ENCODE results near the gene NOS1.

The NOS1 gene

GRCh38 chr12:117350140-117350539 lies 11.3 kb downstream of the NOS1 start:
- TF ChIP-seq, protein P1, sequence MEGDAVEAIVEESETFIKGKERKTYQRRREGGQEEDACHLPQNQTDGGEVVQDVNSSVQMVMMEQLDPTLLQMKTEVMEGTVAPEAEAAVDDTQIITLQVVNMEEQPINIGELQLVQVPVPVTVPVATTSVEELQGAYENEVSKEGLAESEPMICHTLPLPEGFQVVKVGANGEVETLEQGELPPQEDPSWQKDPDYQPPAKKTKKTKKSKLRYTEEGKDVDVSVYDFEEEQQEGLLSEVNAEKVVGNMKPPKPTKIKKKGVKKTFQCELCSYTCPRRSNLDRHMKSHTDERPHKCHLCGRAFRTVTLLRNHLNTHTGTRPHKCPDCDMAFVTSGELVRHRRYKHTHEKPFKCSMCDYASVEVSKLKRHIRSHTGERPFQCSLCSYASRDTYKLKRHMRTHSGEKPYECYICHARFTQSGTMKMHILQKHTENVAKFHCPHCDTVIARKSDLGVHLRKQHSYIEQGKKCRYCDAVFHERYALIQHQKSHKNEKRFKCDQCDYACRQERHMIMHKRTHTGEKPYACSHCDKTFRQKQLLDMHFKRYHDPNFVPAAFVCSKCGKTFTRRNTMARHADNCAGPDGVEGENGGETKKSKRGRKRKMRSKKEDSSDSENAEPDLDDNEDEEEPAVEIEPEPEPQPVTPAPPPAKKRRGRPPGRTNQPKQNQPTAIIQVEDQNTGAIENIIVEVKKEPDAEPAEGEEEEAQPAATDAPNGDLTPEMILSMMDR (IDR thresholded peaks at IDR 0.05; ENCODE audit: extremely low read depth, insufficient read depth, missing control alignments) = no peak
- no peak for DNase-seq (ENCODE audit: low spot score)
- in situ Hi-C loops (cut with MboI; ENCODE audit: low pct_unique_long_range_greater_than_20kb, low sequenced_read_pairs, unreplicated experiment) = no loop called here

DNA sequence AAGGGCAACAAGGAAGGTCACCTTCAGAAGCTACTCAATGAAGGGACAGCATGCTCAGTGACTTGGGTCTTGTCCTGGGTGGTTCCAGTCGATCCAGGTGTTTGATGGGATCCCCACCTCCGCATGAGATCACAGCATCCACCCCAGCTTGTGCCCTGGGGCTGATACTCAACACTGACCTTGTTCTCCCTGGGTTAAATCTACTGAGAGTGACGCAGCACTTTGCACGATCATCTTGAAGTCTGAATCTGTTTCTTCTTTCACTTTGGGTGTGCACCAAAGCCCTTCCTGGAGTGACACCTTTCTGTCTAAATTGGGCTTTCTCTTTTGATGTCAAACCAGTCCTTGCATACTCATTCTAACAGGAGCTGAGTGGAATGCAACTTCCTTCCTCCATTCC lies 13.8 kb downstream of the NOS1 start:
- in situ Hi-C loops (cut with MboI; ENCODE audit: low pct_unique_long_range_greater_than_20kb, low sequenced_read_pairs, unreplicated experiment) = no loop called here
- DNase-seq (ENCODE audit: low spot score) = no peak
- TF ChIP-seq, protein P1 (IDR thresholded peaks at IDR 0.05; ENCODE audit: extremely low read depth, insufficient read depth, missing control alignments) = no peak

GRCh38 chr12:117344716-117345115 lies 16.7 kb downstream of the NOS1 start:
- DNase-seq (ENCODE audit: low spot score) = no peak
- TF ChIP-seq, protein P1 (IDR thresholded peaks at IDR 0.05; ENCODE audit: extremely low read depth, insufficient read depth, missing control alignments) = no peak
- in situ Hi-C loops (cut with MboI; ENCODE audit: low pct_unique_long_range_greater_than_20kb, low sequenced_read_pairs, unreplicated experiment) = no loop called here

DNA sequence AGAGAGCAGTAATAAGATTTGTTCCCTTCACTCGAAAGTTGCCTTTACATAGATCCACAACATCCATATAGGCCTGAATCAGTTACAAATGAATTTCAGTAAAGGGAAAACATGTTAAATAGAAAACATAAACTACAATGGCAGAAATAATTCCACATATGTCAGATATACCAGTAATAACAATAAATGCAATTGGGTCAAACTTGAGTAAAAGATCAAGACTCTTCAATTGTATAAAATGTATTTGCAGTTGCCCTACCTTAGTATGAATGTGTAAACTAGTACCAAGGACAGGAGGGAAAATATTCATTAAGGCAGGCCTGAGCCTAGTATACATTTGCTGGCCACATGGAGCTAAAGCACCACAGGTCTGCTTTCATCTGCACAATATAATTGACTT lies 17.6 kb downstream of the NOS1 start:
- TF ChIP-seq, protein P1 (IDR thresholded peaks at IDR 0.05; ENCODE audit: extremely low read depth, insufficient read depth, missing control alignments) = no peak
- in situ Hi-C loops (cut with MboI; ENCODE audit: low pct_unique_long_range_greater_than_20kb, low sequenced_read_pairs, unreplicated experiment) = no loop called here
- no peak for DNase-seq (ENCODE audit: low spot score)

- TF ChIP-seq, protein P1 (IDR thresholded peaks at IDR 0.05; ENCODE audit: extremely low read depth, insufficient read depth, missing control alignments) = no peak
These were observed 18.1 kb downstream of the NOS1 start for GRCh38 chr12:117343296-117343695.

GRCh38 chr12:117342682-117343081 lies 18.7 kb downstream of the NOS1 start:
- TF ChIP-seq, protein P1 (IDR thresholded peaks at IDR 0.05; ENCODE audit: extremely low read depth, insufficient read depth, missing control alignments) = no peak
- DNase-seq (ENCODE audit: low spot score) = no peak
- in situ Hi-C loops (cut with MboI; ENCODE audit: low pct_unique_long_range_greater_than_20kb, low sequenced_read_pairs, unreplicated experiment) = no loop called here

More at GRCh38 chr12:117343296-117343695, 18.1 kb downstream of the NOS1 start:
- in situ Hi-C loops (cut with MboI; ENCODE audit: low pct_unique_long_range_greater_than_20kb, low sequenced_read_pairs, unreplicated experiment) = no loop called here
- DNase-seq (ENCODE audit: low spot score) = no peak

- DNase-seq (ENCODE audit: low spot score) = no peak
- TF ChIP-seq, protein P1 (IDR thresholded peaks at IDR 0.05; ENCODE audit: extremely low read depth, insufficient read depth, missing control alignments) = no peak
- in situ Hi-C loops (cut with MboI; ENCODE audit: low pct_unique_long_range_greater_than_20kb, low sequenced_read_pairs, unreplicated experiment) = no loop called here
These were observed 19.2 kb downstream of the NOS1 start for GRCh38 chr12:117342247-117342646.
